ENCODE data around the gene CBX5. TPM values are rescaled to one million over a fixed set of nuclear protein-coding genes. Genes with fewer than 3 reads are reported as not detected.

CBX5 gene
- total and polyA plus RNA-seq, 3 experiments from 2014 or later: 19.2 to 87.8 (median 82.0) TPM

- Mint-ChIP-seq H3K4me1 (peaks cover 25 to 38% (median 30%) of the 10 kb centered on the region in 3 donors), H3K27me3 (peaks cover 4 to 19% of the 10 kb centered on the region in 2 donors), H3K9me3 (no peaks in the 10 kb centered on the region), H3K27ac (no peak overlapping the region), H3K4me3 (peak overlapping the region in 3 of 7 donors; percentile 13 to 75 (median 41)), H3K36me3 (no peaks in the 10 kb centered on the region)
- Histone ChIP-seq H3K4me3 (ENCODE audit: low read length) (no peak overlapping the region), H3K27me3 (ENCODE audit: insufficient read depth, low read length, poor library complexity, severe bottlenecking) (no peaks in the 10 kb centered on the region), H3K36me3 (ENCODE audit: insufficient read depth, low read length) (no peaks in the 10 kb centered on the region), H3K27ac (ENCODE audit: low read depth, low read length) (no peak overlapping the region), H3K9me3 (ENCODE audit: low read length) (no peaks in the 10 kb centered on the region), H3K4me1 (ENCODE audit: insufficient read depth, low read length) (peaks cover 33% of the 10 kb centered on the region)
- ChIA-PET POLR2A (no interaction called here), CTCF (interaction anchor here (0.9 to 1.6 kb wide), 3 partner anchors 10 to 141 kb away, joined by 3 to 4 read pairs (median 3); no protein-coding TSS in a partner anchor)
- no peak for DNase-seq
Measured at GRCh38 chr12:54217774-54218241, 62.1 kb downstream of the CBX5 start.

GRCh38 chr12:54216797-54217661, 62.9 kb downstream of the CBX5 start:
- H3K27me3 ChIP-seq (ENCODE audit: insufficient read depth, low read length, poor library complexity, severe bottlenecking): no peaks in the 10 kb centered on the region
- H3K27ac Mint-ChIP-seq: peak overlapping the region; percentile 35 to 99 (median 87)
- H3K9me3 ChIP-seq (ENCODE audit: low read length): no peaks in the 10 kb centered on the region
- H3K4me1 Mint-ChIP-seq: peaks cover 25 to 38% (median 30%) of the 10 kb centered on the region in 3 donors
- POLR2A ChIA-PET: interaction anchor here (0.6 to 1.4 kb wide), 5 partner anchors 28 to 476 kb away, joined by 3 to 5 read pairs (median 3); partner anchors contain the start of genes CBX5 and COPZ1
- peak; percentile 70 to 84 (median 78) for DNase-seq
- H3K27me3 Mint-ChIP-seq: peaks cover 8 to 21% of the 10 kb centered on the region in 2 donors
- H3K4me1 ChIP-seq (ENCODE audit: insufficient read depth, low read length): peaks cover 33% of the 10 kb centered on the region
- H3K27ac ChIP-seq (ENCODE audit: low read depth, low read length): no peak overlapping the region
- H3K36me3 ChIP-seq (ENCODE audit: insufficient read depth, low read length): no peaks in the 10 kb centered on the region
- H3K4me3 ChIP-seq (ENCODE audit: low read length): peak overlapping the region; percentile 46
- no peaks in the 10 kb centered on the region for H3K36me3 Mint-ChIP-seq
- peak overlapping the region; percentile 55 to 91 (median 79) for H3K4me3 Mint-ChIP-seq
- CTCF ChIA-PET: interaction anchor here (0.7 to 4.2 kb wide), 15 partner anchors 7 to 217 kb away, joined by 3 to 51 read pairs (median 5); partner anchors contain the start of genes COPZ1, HOXC5, HOXC8 and HOXC9
- H3K9me3 Mint-ChIP-seq: no peaks in the 10 kb centered on the region

- peak overlapping the region; percentile 46 for H3K4me3 ChIP-seq (ENCODE audit: low read length)
- POLR2A ChIA-PET: interaction anchor here (0.6 to 1.4 kb wide), 6 partner anchors 27 to 475 kb away, joined by 3 to 5 read pairs (median 3); partner anchors contain the start of genes CBX5 and COPZ1
- H3K27me3 ChIP-seq (ENCODE audit: insufficient read depth, low read length, poor library complexity, severe bottlenecking): no peaks in the 10 kb centered on the region
- Mint-ChIP-seq H3K4me3 (peak overlapping the region; percentile 55 to 91 (median 79)), H3K9me3 (no peaks in the 10 kb centered on the region), H3K4me1 (peaks cover 25 to 38% (median 30%) of the 10 kb centered on the region in 3 donors), H3K27ac (peak overlapping the region; percentile 35 to 99 (median 87)), H3K36me3 (no peaks in the 10 kb centered on the region), H3K27me3 (peaks cover 8 to 26% of the 10 kb centered on the region in 2 donors)
- H3K9me3 ChIP-seq (ENCODE audit: low read length): no peaks in the 10 kb centered on the region
- H3K27ac ChIP-seq (ENCODE audit: low read depth, low read length): no peak overlapping the region
- H3K4me1 ChIP-seq (ENCODE audit: insufficient read depth, low read length): peaks cover 33% of the 10 kb centered on the region
- H3K36me3 ChIP-seq (ENCODE audit: insufficient read depth, low read length): no peaks in the 10 kb centered on the region
- CTCF ChIA-PET: interaction anchor here (0.7 to 4.2 kb wide), 19 partner anchors 8 to 216 kb away, joined by 3 to 51 read pairs (median 4); partner anchors contain the start of genes COPZ1, HOXC4, HOXC5 and HOXC8
- peak; percentile 23 to 58 (median 36) for DNase-seq
Measured at GRCh38 chr12:54215989-54216796, 63.7 kb downstream of the CBX5 start.

GRCh38 chr12:54214553-54215406, 65.1 kb downstream of the CBX5 start:
- ChIA-PET POLR2A (interaction anchor here (0.6 kb wide), 1 partner anchor 132 kb away, joined by 4 read pairs; no protein-coding TSS in a partner anchor), CTCF (interaction anchor here (0.6 to 4.2 kb wide), 24 partner anchors 9 to 211 kb away, joined by 3 to 51 read pairs (median 4); partner anchors contain the start of genes CBX5, HOXC4, HOXC5 and HOXC6)
- peak overlapping the region; percentile 56 for H3K4me3 ChIP-seq (ENCODE audit: low read length)
- no peaks in the 10 kb centered on the region for H3K9me3 ChIP-seq (ENCODE audit: low read length)
- peak; percentile 88 to 91 (median 89) for DNase-seq
- H3K4me1 ChIP-seq (ENCODE audit: insufficient read depth, low read length): peaks cover 33% of the 10 kb centered on the region
- no peaks in the 10 kb centered on the region for H3K9me3 Mint-ChIP-seq
- H3K4me3 Mint-ChIP-seq: peak overlapping the region; percentile 75 to 91 (median 78)
- H3K27me3 ChIP-seq (ENCODE audit: insufficient read depth, low read length, poor library complexity, severe bottlenecking): no peaks in the 10 kb centered on the region
- H3K27ac ChIP-seq (ENCODE audit: low read depth, low read length): no peak overlapping the region
- H3K27ac Mint-ChIP-seq: peak overlapping the region in 2 of 8 donors; percentile 74 to 75
- peaks cover 11 to 37% of the 10 kb centered on the region in 2 donors for H3K27me3 Mint-ChIP-seq
- peaks cover 25 to 38% (median 30%) of the 10 kb centered on the region in 3 donors for H3K4me1 Mint-ChIP-seq
- H3K36me3 ChIP-seq (ENCODE audit: insufficient read depth, low read length): no peaks in the 10 kb centered on the region
- H3K36me3 Mint-ChIP-seq: no peaks in the 10 kb centered on the region

GRCh38 chr12:54213079-54213478, 66.8 kb downstream of the CBX5 start:
- Mint-ChIP-seq H3K27ac (peak overlapping the region in 1 of 8 donors; percentile 79), H3K9me3 (no peaks in the 10 kb centered on the region), H3K4me1 (peaks cover 25 to 36% (median 28%) of the 10 kb centered on the region in 3 donors), H3K27me3 (peaks cover 12 to 34% of the 10 kb centered on the region in 2 donors), H3K4me3 (no peak overlapping the region), H3K36me3 (no peaks in the 10 kb centered on the region)
- ChIA-PET CTCF (interaction anchor here (1.0 to 4.2 kb wide), 4 partner anchors 23 to 209 kb away, joined by 3 to 51 read pairs (median 6); partner anchors contain the start of genes HOXC5 and HOXC8), POLR2A (no interaction called here)
- no peaks in the 10 kb centered on the region for H3K36me3 ChIP-seq (ENCODE audit: insufficient read depth, low read length)
- no peak overlapping the region for H3K27ac ChIP-seq (ENCODE audit: low read depth, low read length)
- no peak overlapping the region for H3K4me3 ChIP-seq (ENCODE audit: low read length)
- H3K4me1 ChIP-seq (ENCODE audit: insufficient read depth, low read length): peaks cover 33% of the 10 kb centered on the region
- no peaks in the 10 kb centered on the region for H3K27me3 ChIP-seq (ENCODE audit: insufficient read depth, low read length, poor library complexity, severe bottlenecking)
- H3K9me3 ChIP-seq (ENCODE audit: low read length): no peaks in the 10 kb centered on the region
- DNase-seq: no peak

- peak overlapping the region in 1 of 7 donors; percentile 6 for H3K4me3 Mint-ChIP-seq
- H3K27ac Mint-ChIP-seq: no peak overlapping the region
- Histone ChIP-seq H3K9me3 (ENCODE audit: low read length) (no peaks in the 10 kb centered on the region), H3K4me3 (ENCODE audit: low read length) (no peak overlapping the region), H3K4me1 (ENCODE audit: insufficient read depth, low read length) (peaks cover 26% of the 10 kb centered on the region), H3K36me3 (ENCODE audit: insufficient read depth, low read length) (no peaks in the 10 kb centered on the region), H3K27ac (ENCODE audit: low read depth, low read length) (no peak overlapping the region), H3K27me3 (ENCODE audit: insufficient read depth, low read length, poor library complexity, severe bottlenecking) (no peaks in the 10 kb centered on the region)
- ChIA-PET POLR2A (no interaction called here), CTCF (interaction anchor here (1.8 to 13.7 kb wide), 3 partner anchors 10 to 208 kb away, joined by 9 to 216 read pairs (median 122); partner anchors contain the start of genes HOXC8, HOXC9 and SMUG1)
- peaks cover 17 to 34% (median 30%) of the 10 kb centered on the region in 3 donors for H3K4me1 Mint-ChIP-seq
- peaks cover 12 to 34% of the 10 kb centered on the region in 2 donors for H3K27me3 Mint-ChIP-seq
- DNase-seq: no peak
- H3K36me3 Mint-ChIP-seq: no peaks in the 10 kb centered on the region
- no peaks in the 10 kb centered on the region for H3K9me3 Mint-ChIP-seq
Measured at GRCh38 chr12:54211920-54212319, 68.0 kb downstream of the CBX5 start.
